ENCODE results near the gene FES. TPM values are rescaled to one million over a fixed set of nuclear protein-coding genes. Genes with fewer than 3 reads are reported as not detected.

Gene FES
- total RNA-seq, 1 donor from 2014 or later, result 3.1 TPM

- TF ChIP-seq CTCF (conservative IDR thresholded peaks at IDR 0.05), result no peak
- H3K36me3 Mint-ChIP-seq, result peaks cover 6% of the 10 kb centered on the region
- DNase-seq (ENCODE audit: extremely low spot score, unreplicated experiment), result no peak
- no peak overlapping the region for H3K4me3 Mint-ChIP-seq
- no peak overlapping the region for H3K27ac Mint-ChIP-seq
- no peaks in the 10 kb centered on the region for H3K4me1 Mint-ChIP-seq (ENCODE audit: unreplicated experiment)
- no peaks in the 10 kb centered on the region for H3K27me3 Mint-ChIP-seq
- H3K9me3 Mint-ChIP-seq, result no peaks in the 10 kb centered on the region
Measured at GRCh38 chr15:90913398-90913944, 29.2 kb downstream of the FES start.

GRCh38 chr15:90914305-90915080 is 30.2 kb downstream of the FES start:
- Mint-ChIP-seq H3K4me3 (no peak overlapping the region), H3K36me3 (peaks cover 6% of the 10 kb centered on the region), H3K9me3 (no peaks in the 10 kb centered on the region)

GRCh38 chr15:90915216-90915807 is 31.0 kb downstream of the FES start:
- no peak for DNase-seq (ENCODE audit: extremely low spot score, unreplicated experiment)
- Mint-ChIP-seq H3K4me1 (ENCODE audit: unreplicated experiment) (no peaks in the 10 kb centered on the region), H3K36me3 (peaks cover 12% of the 10 kb centered on the region), H3K27ac (no peak overlapping the region), H3K4me3 (no peak overlapping the region), H3K27me3 (no peaks in the 10 kb centered on the region), H3K9me3 (no peaks in the 10 kb centered on the region)
- no peak for TF ChIP-seq CTCF (conservative IDR thresholded peaks at IDR 0.05)

More at GRCh38 chr15:90914305-90915080, 30.2 kb downstream of the FES start:
- DNase-seq (ENCODE audit: extremely low spot score, unreplicated experiment), result no peak
- Mint-ChIP-seq H3K27ac (no peak overlapping the region), H3K4me1 (ENCODE audit: unreplicated experiment) (no peaks in the 10 kb centered on the region), H3K27me3 (no peaks in the 10 kb centered on the region)
- TF ChIP-seq CTCF (conservative IDR thresholded peaks at IDR 0.05), result no peak

GRCh38 chr15:90915808-90916440 is 31.6 kb downstream of the FES start:
- no peak for DNase-seq (ENCODE audit: extremely low spot score, unreplicated experiment)
- no peak for TF ChIP-seq CTCF (conservative IDR thresholded peaks at IDR 0.05)
- no peaks in the 10 kb centered on the region for H3K9me3 Mint-ChIP-seq
- no peak overlapping the region for H3K4me3 Mint-ChIP-seq
- no peaks in the 10 kb centered on the region for H3K27me3 Mint-ChIP-seq
- H3K4me1 Mint-ChIP-seq (ENCODE audit: unreplicated experiment), result no peaks in the 10 kb centered on the region
- no peak overlapping the region for H3K27ac Mint-ChIP-seq
- peaks cover 12% of the 10 kb centered on the region for H3K36me3 Mint-ChIP-seq

- no peak for DNase-seq (ENCODE audit: extremely low spot score, unreplicated experiment)
- H3K9me3 Mint-ChIP-seq, result no peaks in the 10 kb centered on the region
- no peaks in the 10 kb centered on the region for H3K27me3 Mint-ChIP-seq
- TF ChIP-seq CTCF (conservative IDR thresholded peaks at IDR 0.05), result no peak
- H3K27ac Mint-ChIP-seq, result no peak overlapping the region
- no peaks in the 10 kb centered on the region for H3K4me1 Mint-ChIP-seq (ENCODE audit: unreplicated experiment)
- H3K36me3 Mint-ChIP-seq, result peaks cover 12% of the 10 kb centered on the region
- H3K4me3 Mint-ChIP-seq, result no peak overlapping the region
Measured at GRCh38 chr15:90916461-90916860, 32.2 kb downstream of the FES start.

Measured in type B pancreatic cell (in vitro differentiated cells).